HFFc6 (cell line): ENCODE results near the gene JAKMIP3. TPM values are rescaled to one million over a fixed set of nuclear protein-coding genes. Genes with fewer than 3 reads are reported as not detected.

Experiments used
- DNase-seq: peaks from one replicate; pipeline ENCODE4 v3.0.0-alpha.2; 2018
- H3K27ac Mint-ChIP-seq: 2 replicates; pipeline ENCODE4 v1.8.0; 2020; ENCODE audit warnings: mild to moderate bottlenecking, mixed read lengths
- H3K27me3 Mint-ChIP-seq: 2 replicates; pipeline ENCODE4 v1.8.0; 2021; ENCODE audit warnings: mild to moderate bottlenecking, moderate library complexity, mixed read lengths; ENCODE audit not compliant: insufficient read depth
- H3K36me3 Mint-ChIP-seq: 2 replicates; pipeline ENCODE4 v1.8.0; 2021; ENCODE audit warnings: low read depth, mixed read lengths
- H3K4me1 Mint-ChIP-seq: 2 replicates; pipeline ENCODE4 v1.8.0; 2020; ENCODE audit warnings: low read depth, mixed read lengths
- H3K4me3 Mint-ChIP-seq: 2 replicates; pipeline ENCODE4 v1.8.0; 2020; ENCODE audit warnings: mild to moderate bottlenecking, moderate library complexity, mixed read lengths
- H3K9me3 Mint-ChIP-seq: 2 replicates; pipeline ENCODE4 v1.8.0; 2020; ENCODE audit warnings: mild to moderate bottlenecking, mixed read lengths
- CTCF ChIP-seq: fragments of 200-600 bp; sonication (generic); IDR thresholded peaks from 2 replicates; pipeline ENCODE4 v1.5.0; 2021; ENCODE audit warnings: antibody characterized with exemption, mild to moderate bottlenecking
- total RNA-seq, 6 experiments: library from RNA; stranded (reverse); fragmentation: NEBNext Ultra II Directional; extraction: Animal tissue kit (Norgen Biotek cat#: 25700); gene quantifications; 2 replicates in 1 of 6; 3 replicates in 5 of 6; pipeline ENCODE4 v1.2.3, GENCODE V29; 2021

JAKMIP3 gene
- total RNA-seq, 6 experiments from 2014 or later = 0.05 to 0.19 (median 0.13) TPM

- Mint-ChIP-seq H3K9me3 (peaks cover 4% of the 10 kb centered on the region; the same call in 1 of the 2 replicates), H3K27ac (no peak overlapping the region), H3K4me1 (peaks cover 14% of the 10 kb centered on the region; the same call in 1 of the 2 replicates), H3K4me3 (no peak overlapping the region), H3K27me3 (peaks cover 24% of the 10 kb centered on the region), H3K36me3 (no peaks in the 10 kb centered on the region)
- DNase-seq = no peak
- no peak for TF ChIP-seq CTCF
These were observed 5.0 kb downstream of the JAKMIP3 start for GRCh38 chr10:132070724-132071123.

- Mint-ChIP-seq H3K36me3 (no peaks in the 10 kb centered on the region), H3K27me3 (peaks cover 25% of the 10 kb centered on the region), H3K4me3 (no peak overlapping the region), H3K27ac (no peak overlapping the region), H3K9me3 (peaks cover 4% of the 10 kb centered on the region; the same call in 1 of the 2 replicates), H3K4me1 (peaks cover 4% of the 10 kb centered on the region; the same call in 1 of the 2 replicates)
- DNase-seq = no peak
- TF ChIP-seq CTCF = no peak
These were observed 5.9 kb downstream of the JAKMIP3 start for GRCh38 chr10:132071667-132072066.

GRCh38 chr10:132075909-132076577, 10.3 kb downstream of the JAKMIP3 start:
- TF ChIP-seq CTCF = no peak
- Mint-ChIP-seq H3K27ac (no peak overlapping the region), H3K4me3 (no peak overlapping the region), H3K27me3 (peaks cover 18% of the 10 kb centered on the region), H3K36me3 (no peaks in the 10 kb centered on the region), H3K4me1 (peaks cover 4% of the 10 kb centered on the region; the same call in 1 of the 2 replicates), H3K9me3 (peaks cover 4% of the 10 kb centered on the region; the same call in 1 of the 2 replicates)
- no peak for DNase-seq

GRCh38 chr10:132076578-132077081, 10.9 kb downstream of the JAKMIP3 start:
- Mint-ChIP-seq H3K4me3 (no peak overlapping the region), H3K27me3 (peaks cover 19% of the 10 kb centered on the region), H3K36me3 (no peaks in the 10 kb centered on the region), H3K27ac (no peak overlapping the region), H3K4me1 (peaks cover 4% of the 10 kb centered on the region; the same call in 1 of the 2 replicates), H3K9me3 (peaks cover 4% of the 10 kb centered on the region; the same call in 1 of the 2 replicates)
- TF ChIP-seq CTCF = no peak
- no peak for DNase-seq

- Mint-ChIP-seq H3K4me1 (peaks cover 4% of the 10 kb centered on the region; the same call in 1 of the 2 replicates), H3K27ac (no peak overlapping the region), H3K27me3 (peaks cover 19% of the 10 kb centered on the region), H3K9me3 (peaks cover 4% of the 10 kb centered on the region; the same call in 1 of the 2 replicates), H3K4me3 (no peak overlapping the region), H3K36me3 (no peaks in the 10 kb centered on the region)
- no peak for DNase-seq
- no peak for TF ChIP-seq CTCF
These were observed 11.3 kb downstream of the JAKMIP3 start for GRCh38 chr10:132077091-132077490.
